AG09319 (cell line): ENCODE results near the gene RIPOR2.

Experiments
- DNase-seq: peaks from one replicate; pipeline ENCODE4 v3.0.0-alpha.2; 2010; ENCODE audit warnings: low read depth; ENCODE audit errors: extremely low read depth
- CTCF ChIP-seq: IDR thresholded peaks from 2 replicates; pipeline ENCODE4 v1.5.1; 2011; ENCODE audit warnings: low read depth, mild to moderate bottlenecking, inconsistent platforms, low read length, moderate library complexity

Gene RIPOR2

DNA sequence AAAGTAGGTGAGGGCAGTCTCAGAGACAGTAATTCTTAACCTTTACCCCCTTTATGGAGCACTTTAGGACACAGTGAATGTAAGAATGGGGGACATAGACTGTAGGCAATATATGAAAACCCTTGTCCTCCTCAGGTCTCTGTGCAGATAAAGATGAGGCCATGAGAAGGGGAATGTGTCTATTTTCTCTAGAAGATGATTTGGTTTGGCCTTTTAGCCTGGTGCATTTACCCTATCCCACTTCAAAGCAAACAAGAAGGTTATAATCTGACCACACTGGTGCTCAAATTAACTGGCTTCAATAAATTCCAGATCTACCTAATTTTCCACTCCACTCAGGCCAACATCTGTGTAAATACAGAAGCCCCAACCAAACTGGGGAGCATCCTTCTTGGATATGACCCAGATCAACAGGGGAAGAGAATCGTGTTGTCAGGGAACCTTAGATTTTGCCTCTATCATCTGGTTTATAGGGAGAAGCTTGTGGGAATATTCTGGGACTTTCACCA, 42.4 kb downstream of the RIPOR2 start:
- no peak for DNase-seq
- no peak for TF ChIP-seq CTCF

- no peak for TF ChIP-seq CTCF
- DNase-seq: no peak
Observed at GRCh38 chr6:24891004-24891403, 44.8 kb downstream of the RIPOR2 start.

DNA sequence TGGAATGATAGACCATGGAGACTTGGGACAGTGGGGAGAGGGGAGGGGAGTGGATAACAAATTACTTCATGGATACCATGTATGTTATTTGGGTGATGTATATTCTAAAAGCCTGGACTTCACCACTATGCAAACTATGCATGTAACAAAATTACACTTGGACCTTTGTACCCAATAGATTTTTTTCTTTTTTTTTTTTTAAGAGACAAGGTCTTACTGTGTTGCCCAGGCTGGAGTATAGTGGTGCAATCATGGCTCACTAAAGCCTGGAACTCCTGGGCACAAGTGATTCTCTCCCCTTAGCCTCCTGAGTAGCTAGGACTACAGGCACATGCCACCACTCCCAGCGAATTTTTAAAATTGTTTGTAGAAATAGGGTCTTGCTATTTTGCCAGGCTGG, 45.3 kb downstream of the RIPOR2 start:
- no peak for TF ChIP-seq CTCF
- no peak for DNase-seq

DNA sequence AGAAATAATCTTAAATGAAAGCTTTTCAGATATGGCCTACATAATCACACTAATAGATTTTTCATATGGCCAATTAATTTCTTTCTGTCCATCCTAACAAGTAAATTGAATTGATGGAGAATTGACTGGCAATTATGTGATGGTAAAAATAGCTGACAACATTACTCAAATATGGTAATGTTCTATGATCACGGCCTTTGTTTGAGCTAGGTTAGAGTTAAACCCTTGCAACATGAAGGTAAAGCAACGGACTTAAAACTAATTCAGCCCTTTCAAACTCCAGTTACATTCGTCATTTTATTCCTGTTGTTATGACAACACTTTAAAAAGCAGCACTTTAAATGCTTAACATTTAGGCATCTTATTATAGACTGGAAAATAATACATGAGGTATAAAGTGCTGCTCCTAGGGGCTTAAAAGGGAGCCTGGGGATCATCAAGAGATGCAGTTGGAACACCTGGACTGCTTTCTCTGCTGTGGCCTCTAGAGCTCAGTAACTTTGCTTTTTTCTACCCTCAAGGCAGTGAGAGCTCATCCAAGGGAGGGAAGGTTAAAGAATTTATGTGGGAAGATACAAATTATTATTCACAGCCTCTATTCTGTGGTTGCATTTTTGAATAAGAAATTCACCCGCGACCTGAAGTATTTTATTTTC, 46.9 kb downstream of the RIPOR2 start:
- no peak for TF ChIP-seq CTCF
- DNase-seq: no peak

- no peak for TF ChIP-seq CTCF
- no peak for DNase-seq
Observed at GRCh38 chr6:24887545-24888140, 48.1 kb downstream of the RIPOR2 start.

GRCh38 chr6:24883618-24884017, 52.1 kb downstream of the RIPOR2 start:
- TF ChIP-seq CTCF: no peak
- peak; percentile 51 for DNase-seq

GRCh38 chr6:24882835-24883555, 52.8 kb downstream of the RIPOR2 start:
- no peak for TF ChIP-seq CTCF
- no peak for DNase-seq
